Ovary (tissue), 3 donors: ENCODE results near the gene KNDC1.

Experiments used
- CTCF ChIP-seq, 3 donors: fragments of 450-650 bp in 2 of 3; fragments of 200-600 bp in 1 of 3; IDR thresholded peaks; one replicate each; pipeline versions ENCODE4 v1.5.1 to v1.8.0; 2016 to 2022; ENCODE audit warnings: antibody characterized with exemption in 3 of 3, mild to moderate bottlenecking in 1 of 3
- EP300 ChIP-seq: sonication (generic); formaldehyde crosslinking; IDR thresholded peaks from one replicate; pipeline ENCODE4 v1.6.1; 2017; ENCODE audit warnings: antibody characterized with exemption
- POLR2A ChIP-seq: fragments of 450-650 bp; IDR thresholded peaks from one replicate; pipeline ENCODE4 v1.6.1; 2017; ENCODE audit warnings: antibody characterized with exemption, mild to moderate bottlenecking, moderate library complexity
- donor health status: DM: no; HTN: no; CAD: no.

- TF ChIP-seq CTCF (IDR thresholded peaks at IDR 0.05) (no peak), EP300 (no peak), POLR2A (no peak)
These were observed 90.1 kb downstream of the KNDC1 start for GRCh38 chr10:133249975-133250754.
